Muscle layer of colon (tissue), 2 donors: Measurements from ENCODE around the gene ASIC2.

Experiments used
- H3K27ac ChIP-seq: one replicate; pipeline ENCODE4 v1.7.0; 2013; ENCODE audit warnings: low read depth, mild to moderate bottlenecking, low read length, moderate library complexity
- H3K27me3 ChIP-seq, 2 donors: one replicate each; pipeline ENCODE4 v1.7.0; 2013; ENCODE audit warnings: low read length in 2 of 2, mild to moderate bottlenecking in 2 of 2; ENCODE audit not compliant: insufficient read depth in 2 of 2, control insufficient read depth in 1 of 2
- H3K36me3 ChIP-seq: one replicate; pipeline ENCODE4 v1.7.0; 2013; ENCODE audit warnings: mild to moderate bottlenecking, low read length; ENCODE audit not compliant: insufficient read depth
- H3K4me1 ChIP-seq: one replicate; pipeline ENCODE4 v1.7.0; 2013; ENCODE audit warnings: mild to moderate bottlenecking, low read length; ENCODE audit not compliant: insufficient read depth
- H3K4me3 ChIP-seq, 2 donors: one replicate each; pipeline ENCODE4 v1.7.0; 2013; ENCODE audit warnings: low read length in 2 of 2, low read depth in 1 of 2, mild to moderate bottlenecking in 1 of 2, moderate library complexity in 1 of 2
- H3K9ac ChIP-seq: one replicate; pipeline ENCODE4 v1.7.0; 2013; ENCODE audit warnings: low read length
- H3K9me3 ChIP-seq: one replicate; pipeline ENCODE4 v1.7.0; 2013; ENCODE audit warnings: mild to moderate bottlenecking, low read length
- donor health status: abdominal sarcoma.
- donor health status: Adenocarcinoma of cecum.

Gene ASIC2

DNA sequence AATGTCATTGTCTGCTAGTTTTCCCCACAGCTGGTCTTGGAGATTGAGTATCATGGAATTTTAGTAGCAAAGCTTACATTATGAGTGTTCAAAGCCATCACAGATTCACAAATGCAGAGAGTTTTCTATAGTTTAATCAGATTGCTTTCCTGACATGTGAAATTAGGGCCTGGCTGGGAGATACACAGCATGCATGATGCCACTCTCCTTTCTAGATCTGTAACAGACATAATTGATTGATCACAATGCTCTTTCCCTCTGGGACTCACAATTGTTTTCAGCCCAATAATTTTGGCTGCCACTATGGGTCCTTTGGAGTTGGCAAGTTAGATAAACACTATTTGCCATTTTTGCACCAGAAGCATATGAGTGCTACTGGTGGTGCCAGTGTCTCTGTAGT lies 168.9 kb downstream of the ASIC2 start:
- H3K27me3 ChIP-seq: no peaks in the 10 kb centered on the region
- no peak overlapping the region for H3K9ac ChIP-seq
- H3K27ac ChIP-seq: no peak overlapping the region
- no peaks in the 10 kb centered on the region for H3K36me3 ChIP-seq
- H3K4me3 ChIP-seq: no peak overlapping the region
- H3K4me1 ChIP-seq: no peaks in the 10 kb centered on the region
- no peaks in the 10 kb centered on the region for H3K9me3 ChIP-seq

DNA sequence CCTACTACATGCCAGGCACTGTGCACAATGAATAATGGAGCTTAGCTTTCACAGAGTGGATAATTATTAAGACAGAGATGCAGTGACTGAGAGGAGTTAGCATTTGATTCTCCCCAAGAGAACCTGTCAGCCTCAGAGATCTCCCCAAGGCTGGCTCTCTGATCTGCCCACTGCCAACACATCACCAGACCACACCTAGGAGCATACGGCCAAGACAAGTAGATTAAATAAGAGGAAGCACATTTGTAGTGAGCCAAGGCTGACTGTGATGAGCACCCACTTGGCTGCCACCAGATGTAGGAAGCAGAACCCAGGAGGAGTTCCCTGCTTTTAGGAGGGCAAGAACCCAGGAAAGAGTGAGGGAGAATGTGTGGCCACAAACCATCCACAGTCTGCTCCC lies 171.3 kb downstream of the ASIC2 start:
- Histone ChIP-seq H3K9ac (no peak overlapping the region), H3K9me3 (no peaks in the 10 kb centered on the region), H3K27ac (no peak overlapping the region), H3K4me3 (no peak overlapping the region), H3K27me3 (no peaks in the 10 kb centered on the region), H3K4me1 (no peaks in the 10 kb centered on the region), H3K36me3 (no peaks in the 10 kb centered on the region)

DNA sequence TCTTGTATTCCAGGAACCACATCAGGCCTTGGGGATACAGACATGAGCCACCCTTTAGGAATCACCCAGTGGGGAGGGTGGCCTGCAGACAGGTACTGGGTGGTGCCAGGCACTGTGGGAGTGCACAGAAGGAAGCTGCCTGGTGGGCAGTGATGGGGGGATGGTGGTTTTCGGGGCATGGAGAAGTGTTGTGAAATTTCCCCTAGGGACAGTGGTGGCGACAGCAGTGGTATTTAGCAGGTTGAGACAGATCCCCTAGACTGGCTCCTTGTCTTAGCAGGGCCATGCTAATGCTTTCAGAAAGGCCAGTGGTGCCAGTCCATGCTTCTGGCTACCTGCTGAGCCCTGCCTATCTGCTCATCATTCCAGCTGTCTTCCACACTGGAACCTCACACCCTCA lies 171.8 kb downstream of the ASIC2 start:
- Histone ChIP-seq H3K4me3 (no peak overlapping the region), H3K27me3 (no peaks in the 10 kb centered on the region), H3K36me3 (no peaks in the 10 kb centered on the region), H3K27ac (no peak overlapping the region), H3K4me1 (peaks cover 4% of the 10 kb centered on the region), H3K9ac (no peak overlapping the region), H3K9me3 (no peaks in the 10 kb centered on the region)

DNA sequence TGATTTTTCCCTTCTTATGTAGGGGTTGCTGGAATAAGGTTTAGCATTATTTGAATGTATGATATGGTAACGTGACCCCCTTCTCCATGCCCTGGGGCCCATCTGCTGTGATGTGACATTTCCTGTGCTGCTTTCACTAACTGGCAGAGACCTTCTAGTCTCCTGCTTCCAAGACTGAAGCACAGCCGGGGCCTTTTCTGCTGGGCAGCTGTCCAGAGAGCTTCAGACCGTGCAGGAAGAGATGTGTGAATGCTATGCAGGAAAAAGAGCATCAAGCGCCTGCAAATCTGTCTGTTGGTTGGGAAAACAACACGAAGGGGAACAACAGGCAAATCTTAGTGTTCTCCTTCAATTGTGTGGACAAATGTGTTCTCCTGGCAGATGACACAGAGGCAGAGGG lies 173.0 kb downstream of the ASIC2 start:
- H3K9ac ChIP-seq: no peak overlapping the region
- peaks cover 16% of the 10 kb centered on the region for H3K4me1 ChIP-seq
- H3K36me3 ChIP-seq: no peaks in the 10 kb centered on the region
- no peaks in the 10 kb centered on the region for H3K27me3 ChIP-seq
- H3K4me3 ChIP-seq: no peak overlapping the region
- H3K9me3 ChIP-seq: no peaks in the 10 kb centered on the region
- H3K27ac ChIP-seq: no peak overlapping the region

DNA sequence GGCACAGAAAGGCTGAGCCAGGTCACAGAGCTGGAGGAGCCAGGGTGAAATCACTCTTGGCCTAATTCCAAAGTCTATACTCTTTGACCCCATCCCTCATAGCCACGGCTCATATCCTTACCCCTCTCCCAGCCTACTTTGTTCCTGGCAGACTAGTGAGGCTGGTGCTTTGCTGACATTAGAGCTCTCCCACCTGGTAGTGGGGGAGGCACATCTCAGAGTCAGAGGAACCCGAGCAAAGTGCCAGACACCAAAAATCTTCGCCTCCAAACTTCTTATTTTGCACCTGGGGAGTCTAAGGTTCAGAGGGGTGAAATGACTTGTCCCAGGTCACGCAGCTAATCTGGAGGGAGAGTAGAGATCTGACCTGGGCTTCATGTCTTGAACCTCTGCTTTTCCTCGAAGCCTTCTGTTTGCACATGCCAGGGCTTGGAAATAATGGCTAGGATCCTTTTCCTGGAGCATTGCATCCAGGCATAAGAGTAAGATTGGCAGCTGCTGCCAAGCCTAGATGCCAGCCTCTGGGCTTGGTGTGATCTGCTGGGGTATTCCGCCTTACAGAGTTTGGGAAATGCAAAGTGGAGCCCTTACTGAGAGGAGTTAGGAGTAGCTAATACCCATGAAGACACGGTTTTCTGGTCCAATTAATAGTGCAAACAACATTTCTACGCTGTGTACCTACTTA lies 174.6 kb downstream of the ASIC2 start:
- no peaks in the 10 kb centered on the region for H3K36me3 ChIP-seq
- no peak overlapping the region for H3K9ac ChIP-seq
- H3K4me3 ChIP-seq: no peak overlapping the region
- no peaks in the 10 kb centered on the region for H3K9me3 ChIP-seq
- no peak overlapping the region for H3K27ac ChIP-seq
- H3K4me1 ChIP-seq: peaks cover 17% of the 10 kb centered on the region
- no peaks in the 10 kb centered on the region for H3K27me3 ChIP-seq

DNA sequence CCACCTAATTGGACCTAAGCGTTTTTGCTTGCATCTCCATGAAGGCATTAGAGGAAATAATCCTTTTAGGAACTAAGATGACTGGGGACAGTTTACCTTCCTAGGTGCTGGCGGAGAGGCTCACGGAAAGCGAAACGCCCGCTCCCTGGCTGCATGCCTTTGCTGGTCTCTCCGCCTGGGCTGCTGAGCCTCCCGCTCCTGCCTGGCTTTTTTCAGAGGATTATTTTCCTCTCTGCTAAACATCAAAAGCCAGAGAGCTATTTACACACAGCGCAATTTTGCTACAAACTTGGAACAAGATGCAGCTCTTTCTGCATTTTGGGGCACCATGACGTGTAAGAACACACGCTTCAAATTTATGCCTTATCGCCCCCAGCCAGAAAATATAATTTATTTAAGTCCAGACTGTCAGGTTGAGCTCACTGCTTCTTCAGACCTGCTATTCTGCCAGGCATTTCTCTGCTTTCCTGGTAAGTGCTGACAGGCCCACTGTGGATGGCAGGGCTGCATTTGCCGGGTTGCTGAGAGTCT lies 177.0 kb downstream of the ASIC2 start:
- Histone ChIP-seq H3K9ac (no peak overlapping the region), H3K27me3 (no peaks in the 10 kb centered on the region), H3K36me3 (no peaks in the 10 kb centered on the region), H3K9me3 (peaks cover 2% of the 10 kb centered on the region), H3K4me1 (peaks cover 27% of the 10 kb centered on the region), H3K27ac (no peak overlapping the region), H3K4me3 (no peak overlapping the region)

DNA sequence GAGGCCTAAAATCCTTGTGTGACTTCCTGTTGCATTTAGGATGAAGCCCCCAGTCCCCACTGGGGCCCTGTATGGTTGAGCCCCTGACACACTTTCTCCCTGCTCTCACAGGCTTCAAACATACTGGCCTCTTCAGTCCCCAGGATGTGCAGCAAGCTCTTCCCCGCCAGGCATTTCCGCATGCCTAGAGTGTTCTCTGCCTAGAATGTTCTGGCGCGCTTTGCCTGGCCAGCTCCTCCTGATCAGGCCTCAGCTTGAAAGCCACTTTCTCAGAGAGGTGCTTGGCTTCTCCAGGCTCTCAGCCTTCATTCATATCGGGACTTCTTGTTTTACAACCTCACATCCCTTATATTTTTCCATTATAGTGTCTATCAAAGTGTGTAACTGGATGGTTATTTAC lies 177.7 kb downstream of the ASIC2 start:
- no peak overlapping the region for H3K9ac ChIP-seq
- H3K27me3 ChIP-seq: no peaks in the 10 kb centered on the region
- no peaks in the 10 kb centered on the region for H3K36me3 ChIP-seq
- peaks cover 27% of the 10 kb centered on the region for H3K4me1 ChIP-seq
- no peak overlapping the region for H3K4me3 ChIP-seq
- no peak overlapping the region for H3K27ac ChIP-seq
- peaks cover 5% of the 10 kb centered on the region for H3K9me3 ChIP-seq

DNA sequence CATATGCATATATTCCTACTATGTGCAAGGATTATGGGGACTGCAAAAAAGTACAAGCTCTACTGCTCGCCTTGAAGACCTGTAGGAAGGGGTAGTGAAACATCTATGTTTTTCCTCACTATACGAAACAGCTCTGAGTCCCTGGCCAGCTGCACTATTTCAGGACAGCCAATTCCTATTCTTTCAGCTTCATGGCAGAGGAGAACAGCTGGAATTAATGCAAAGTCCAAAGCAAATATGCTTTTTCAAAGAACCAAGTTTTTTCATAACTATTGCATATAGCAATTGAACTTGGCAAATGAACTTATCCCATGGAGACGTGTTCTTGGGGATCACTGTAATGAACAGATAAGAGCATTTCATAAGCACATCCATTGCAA lies 179.1 kb downstream of the ASIC2 start:
- peaks cover 27% of the 10 kb centered on the region for H3K4me1 ChIP-seq
- no peaks in the 10 kb centered on the region for H3K36me3 ChIP-seq
- H3K27ac ChIP-seq: no peak overlapping the region
- peaks cover 5% of the 10 kb centered on the region for H3K9me3 ChIP-seq
- no peak overlapping the region for H3K9ac ChIP-seq
- H3K27me3 ChIP-seq: no peaks in the 10 kb centered on the region
- no peak overlapping the region for H3K4me3 ChIP-seq

DNA sequence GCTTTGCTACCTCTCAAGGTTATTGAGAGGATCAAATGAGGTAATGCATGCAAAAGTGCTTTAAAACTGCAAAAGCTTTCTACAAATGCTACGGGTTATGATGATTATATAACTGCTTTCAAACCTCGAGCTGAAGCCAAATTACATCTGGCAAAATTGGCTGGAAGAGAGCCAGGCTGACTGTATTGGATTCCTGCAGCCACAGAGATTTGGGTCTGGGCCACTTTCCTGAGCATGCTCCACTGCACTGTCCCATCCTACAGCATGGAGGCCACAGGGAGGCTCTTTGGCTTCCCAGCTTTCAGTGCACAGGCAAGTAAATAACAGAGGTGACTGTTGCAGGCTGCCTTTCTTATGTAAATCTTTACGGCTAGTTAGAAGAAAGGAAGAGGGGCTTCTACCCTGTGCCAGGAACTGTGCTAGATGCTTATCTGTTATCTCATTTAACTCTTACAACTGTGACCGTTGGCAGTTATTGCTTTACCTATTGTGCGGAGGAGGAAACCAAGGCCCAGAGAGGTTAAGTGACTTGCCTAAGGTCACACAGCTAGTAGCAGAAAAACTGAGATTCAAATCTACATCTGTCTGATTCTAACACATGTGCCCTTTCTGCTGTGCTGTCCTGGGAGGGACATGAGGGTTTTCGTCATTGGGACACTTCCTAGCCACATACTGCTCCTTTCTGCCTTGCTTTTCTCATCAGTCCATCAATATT lies 179.7 kb downstream of the ASIC2 start:
- Histone ChIP-seq H3K9ac (no peak overlapping the region), H3K4me3 (no peak overlapping the region), H3K4me1 (peaks cover 27% of the 10 kb centered on the region), H3K9me3 (peaks cover 5% of the 10 kb centered on the region), H3K27me3 (no peaks in the 10 kb centered on the region), H3K27ac (no peak overlapping the region), H3K36me3 (no peaks in the 10 kb centered on the region)

DNA sequence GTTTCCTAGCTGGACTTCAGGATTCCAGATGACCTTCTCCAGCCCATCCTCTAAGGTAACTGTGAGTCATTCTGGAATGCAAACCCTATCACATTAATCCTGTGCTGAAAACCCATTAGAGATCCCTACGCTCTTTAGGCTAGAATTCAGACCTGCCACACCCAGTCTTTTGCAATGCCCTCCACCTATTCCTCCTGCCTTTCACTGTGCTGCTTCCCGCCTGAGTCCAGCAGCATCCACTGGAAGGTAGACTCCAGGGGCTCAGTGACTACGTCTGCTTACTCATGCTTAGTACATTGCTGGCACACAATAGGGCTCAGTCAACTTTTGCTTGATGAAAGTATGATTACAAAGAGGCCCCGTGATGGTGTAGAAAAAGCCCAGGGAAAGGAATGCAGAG lies 180.3 kb downstream of the ASIC2 start:
- Histone ChIP-seq H3K27ac (no peak overlapping the region), H3K4me1 (peaks cover 27% of the 10 kb centered on the region)

DNA sequence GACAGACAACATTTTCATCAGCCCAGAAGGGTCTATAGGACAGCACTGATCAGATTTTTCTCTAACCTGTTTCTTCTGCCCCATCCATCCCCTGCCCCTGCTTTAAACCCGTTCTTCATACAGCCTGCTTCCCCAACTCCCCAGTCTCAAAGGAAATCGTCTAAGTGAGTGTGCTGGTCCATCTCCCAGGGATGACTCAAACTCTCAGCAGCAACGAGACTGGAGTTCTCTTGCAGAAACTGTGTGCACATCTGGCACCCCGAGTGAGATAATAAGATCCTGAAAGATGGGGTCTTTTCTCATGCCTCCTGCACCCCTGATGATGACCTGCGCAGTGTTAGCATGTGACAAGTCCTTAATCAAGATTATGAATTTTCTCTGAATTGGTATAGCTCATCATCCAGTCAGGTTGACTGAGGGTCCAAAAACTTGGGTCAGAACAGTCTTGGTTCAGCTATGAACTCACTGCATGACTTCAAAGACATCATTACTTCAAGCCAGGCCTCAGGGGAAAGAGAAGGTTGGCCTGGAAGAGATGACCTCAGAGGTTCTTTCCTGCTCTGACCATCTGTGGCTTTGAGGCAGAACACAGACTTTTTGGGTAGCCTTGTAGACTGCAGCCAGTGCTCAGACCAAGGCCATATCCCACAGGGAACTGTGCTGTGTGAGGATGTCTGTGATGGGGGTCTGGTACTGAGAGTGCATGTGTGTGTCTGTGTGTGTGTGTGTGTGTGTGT lies 183.6 kb downstream of the ASIC2 start:
- H3K27me3 ChIP-seq: no peaks in the 10 kb centered on the region
- H3K36me3 ChIP-seq: no peaks in the 10 kb centered on the region
- peaks cover 10% of the 10 kb centered on the region for H3K4me1 ChIP-seq

More for the DNA sequence above, 180.3 kb downstream of the ASIC2 start:
- Histone ChIP-seq H3K9ac (no peak overlapping the region), H3K4me3 (no peak overlapping the region), H3K27me3 (no peaks in the 10 kb centered on the region), H3K36me3 (no peaks in the 10 kb centered on the region), H3K9me3 (peaks cover 5% of the 10 kb centered on the region)

More for the DNA sequence above, 183.6 kb downstream of the ASIC2 start:
- no peak overlapping the region for H3K4me3 ChIP-seq
- no peak overlapping the region for H3K27ac ChIP-seq
- peaks cover 5% of the 10 kb centered on the region for H3K9me3 ChIP-seq
- no peak overlapping the region for H3K9ac ChIP-seq
